Esophagus squamous epithelium (tissue), 4 donors: Measurements from ENCODE around the gene TBC1D24.

ENCODE experiments used
- CTCF ChIP-seq, 6 experiments: fragments of 450-650 bp in 4 of 6; fragments of 200-600 bp in 2 of 6; sonication (generic) in 2 of 6; IDR thresholded peaks; one replicate each; pipeline ENCODE4 v1.5.1; 2016 to 2019; ENCODE audit warnings: antibody characterized with exemption in 6 of 6, mild to moderate bottlenecking in 4 of 6, moderate library complexity in 4 of 6
- POLR2A ChIP-seq, 4 donors: fragments of 450-650 bp; IDR thresholded peaks; one replicate each; pipeline ENCODE4 v1.6.1; 2017; ENCODE audit warnings: antibody characterized with exemption in 4 of 4, mild to moderate bottlenecking in 4 of 4, moderate library complexity in 3 of 4

- TF ChIP-seq CTCF (IDR thresholded peaks at IDR 0.05), result no peak
- TF ChIP-seq POLR2A (IDR thresholded peaks at IDR 0.05), result no peak
These were observed 27.3 kb downstream of the TBC1D24 start for GRCh38 chr16:2501946-2502895.
